Nephron (organoid): ENCODE data around the gene THUMPD3.

Experiments used
- H3K27ac Mint-ChIP-seq, 3 experiments: 2 replicates each; pipeline ENCODE4 v1.8.0; 2020; ENCODE audit warnings: mixed read lengths in 3 of 3, mild to moderate bottlenecking in 2 of 3, moderate library complexity in 1 of 3
- H3K27me3 Mint-ChIP-seq: 2 replicates; pipeline ENCODE4 v1.8.0; 2021; ENCODE audit warnings: low read depth, mild to moderate bottlenecking, moderate library complexity, mixed read lengths
- H3K36me3 Mint-ChIP-seq: 2 replicates; pipeline ENCODE4 v1.8.0; 2020; ENCODE audit warnings: low read depth, mixed read lengths
- H3K4me1 Mint-ChIP-seq: 2 replicates; pipeline ENCODE4 v1.8.0; 2020; ENCODE audit warnings: mixed read lengths
- H3K4me3 Mint-ChIP-seq, 3 experiments: 2 replicates each; pipeline ENCODE4 v1.8.0; 2020; ENCODE audit warnings: mild to moderate bottlenecking in 3 of 3, mixed read lengths in 3 of 3, moderate library complexity in 2 of 3
- H3K9me3 Mint-ChIP-seq: 2 replicates; pipeline ENCODE4 v1.8.0; 2020; ENCODE audit warnings: mixed read lengths
- TF ChIP-seq, protein P1 (sequence below), 3 experiments: fragments of 200-600 bp; sonication (generic); IDR thresholded peaks; one replicate each; pipeline ENCODE4 v1.5.0; 2021; ENCODE audit warnings: antibody characterized with exemption in 3 of 3; ENCODE audit not compliant: unreplicated experiment in 3 of 3

Gene THUMPD3

DNA sequence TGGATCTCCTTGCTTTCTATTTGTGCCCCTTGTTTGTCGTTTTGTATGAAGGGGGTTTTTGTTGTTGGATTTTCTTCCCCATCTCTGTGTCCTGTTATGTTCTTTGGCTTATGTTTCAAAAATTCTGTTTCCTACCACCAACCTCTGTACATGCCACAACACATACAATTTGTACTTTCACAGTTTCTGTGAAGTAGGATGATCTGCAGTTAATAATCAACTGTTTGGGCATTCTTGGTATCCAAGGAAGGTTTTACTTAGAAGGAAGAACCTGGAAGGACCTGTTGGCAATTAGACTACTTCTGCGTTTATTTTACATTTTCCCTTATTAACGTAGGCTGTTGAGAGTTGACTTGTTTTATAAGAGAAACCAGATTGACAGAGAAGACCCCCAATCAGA is 42.9 kb downstream of the THUMPD3 start:
- peaks cover 74% of the 10 kb centered on the region for H3K4me1 Mint-ChIP-seq
- H3K27ac Mint-ChIP-seq = peak overlapping the region; percentile 31 to 70 (median 57)
- H3K36me3 Mint-ChIP-seq = peaks cover 34% of the 10 kb centered on the region
- TF ChIP-seq, protein P1, sequence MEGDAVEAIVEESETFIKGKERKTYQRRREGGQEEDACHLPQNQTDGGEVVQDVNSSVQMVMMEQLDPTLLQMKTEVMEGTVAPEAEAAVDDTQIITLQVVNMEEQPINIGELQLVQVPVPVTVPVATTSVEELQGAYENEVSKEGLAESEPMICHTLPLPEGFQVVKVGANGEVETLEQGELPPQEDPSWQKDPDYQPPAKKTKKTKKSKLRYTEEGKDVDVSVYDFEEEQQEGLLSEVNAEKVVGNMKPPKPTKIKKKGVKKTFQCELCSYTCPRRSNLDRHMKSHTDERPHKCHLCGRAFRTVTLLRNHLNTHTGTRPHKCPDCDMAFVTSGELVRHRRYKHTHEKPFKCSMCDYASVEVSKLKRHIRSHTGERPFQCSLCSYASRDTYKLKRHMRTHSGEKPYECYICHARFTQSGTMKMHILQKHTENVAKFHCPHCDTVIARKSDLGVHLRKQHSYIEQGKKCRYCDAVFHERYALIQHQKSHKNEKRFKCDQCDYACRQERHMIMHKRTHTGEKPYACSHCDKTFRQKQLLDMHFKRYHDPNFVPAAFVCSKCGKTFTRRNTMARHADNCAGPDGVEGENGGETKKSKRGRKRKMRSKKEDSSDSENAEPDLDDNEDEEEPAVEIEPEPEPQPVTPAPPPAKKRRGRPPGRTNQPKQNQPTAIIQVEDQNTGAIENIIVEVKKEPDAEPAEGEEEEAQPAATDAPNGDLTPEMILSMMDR (IDR thresholded peaks at IDR 0.05; ENCODE audit: unreplicated experiment in 3 of 3) = no peak
- H3K4me3 Mint-ChIP-seq = peak overlapping the region; percentile 18 to 35 (median 35)
- H3K9me3 Mint-ChIP-seq = peaks cover 7% of the 10 kb centered on the region
- H3K27me3 Mint-ChIP-seq = no peaks in the 10 kb centered on the region

- Mint-ChIP-seq H3K27me3 (no peaks in the 10 kb centered on the region), H3K9me3 (peaks cover 7% of the 10 kb centered on the region), H3K4me1 (peaks cover 61% of the 10 kb centered on the region), H3K27ac (no peak overlapping the region), H3K36me3 (peaks cover 34% of the 10 kb centered on the region), H3K4me3 (no peak overlapping the region)
- TF ChIP-seq, protein P1 (IDR thresholded peaks at IDR 0.05; ENCODE audit: unreplicated experiment in 3 of 3) = no peak
Measured at GRCh38 chr3:9406856-9407626, 44.2 kb downstream of the THUMPD3 start.

GRCh38 chr3:9408061-9408460 is 45.2 kb downstream of the THUMPD3 start:
- Mint-ChIP-seq H3K4me1 (peaks cover 51% of the 10 kb centered on the region), H3K4me3 (no peak overlapping the region), H3K27me3 (no peaks in the 10 kb centered on the region), H3K9me3 (peaks cover 7% of the 10 kb centered on the region), H3K27ac (peak overlapping the region in 1 of 3 experiments; percentile 40), H3K36me3 (peaks cover 35% of the 10 kb centered on the region)
- TF ChIP-seq, protein P1 (IDR thresholded peaks at IDR 0.05; ENCODE audit: unreplicated experiment in 3 of 3) = no peak

- H3K9me3 Mint-ChIP-seq = peaks cover 7% of the 10 kb centered on the region
- TF ChIP-seq, protein P1 (IDR thresholded peaks at IDR 0.05; ENCODE audit: unreplicated experiment in 3 of 3) = no peak
- H3K36me3 Mint-ChIP-seq = peaks cover 40% of the 10 kb centered on the region
- H3K27ac Mint-ChIP-seq = peak overlapping the region; percentile 40 to 53 (median 43)
- no peaks in the 10 kb centered on the region for H3K27me3 Mint-ChIP-seq
- H3K4me3 Mint-ChIP-seq = no peak overlapping the region
- peaks cover 47% of the 10 kb centered on the region for H3K4me1 Mint-ChIP-seq
Measured at GRCh38 chr3:9408546-9408945, 45.7 kb downstream of the THUMPD3 start.

DNA sequence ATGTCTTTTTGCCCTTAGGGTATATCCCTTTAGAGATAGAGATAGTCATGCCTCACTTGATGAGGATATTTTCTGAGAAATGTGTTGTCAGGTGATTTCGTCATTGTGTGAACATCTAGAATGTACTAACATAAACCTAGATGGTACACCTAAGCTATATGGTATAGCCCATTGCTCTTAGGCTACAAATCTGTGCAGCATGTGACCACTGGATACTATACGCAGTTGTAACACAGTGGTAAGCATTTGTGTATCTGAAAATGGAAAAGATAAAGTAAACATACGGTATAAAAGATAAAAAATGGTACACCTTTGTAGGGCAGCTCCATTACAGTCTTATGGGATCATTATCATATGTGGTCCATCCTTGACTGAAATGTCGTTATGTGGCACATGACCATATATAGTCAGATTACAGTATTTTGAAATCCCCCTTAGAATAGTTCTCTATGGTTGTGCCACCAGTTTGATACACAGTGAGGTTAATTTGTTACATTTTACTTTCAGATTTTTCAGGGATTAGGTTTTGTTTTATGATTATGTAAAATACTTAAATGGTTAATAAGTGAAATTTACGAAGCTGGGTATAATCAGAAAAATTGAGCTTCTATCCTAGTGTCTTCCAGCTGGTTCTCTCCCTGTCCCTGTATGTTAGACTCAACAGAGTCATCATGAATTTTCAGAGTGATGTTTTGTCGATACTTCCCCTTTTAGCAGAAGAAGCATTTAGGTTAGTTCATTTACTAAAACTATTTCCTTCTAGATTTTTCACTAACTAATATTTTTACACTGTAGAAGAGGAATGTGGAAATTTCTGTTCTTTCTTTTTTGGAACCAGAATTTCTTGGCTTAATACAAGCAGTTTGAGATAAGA is 47.4 kb downstream of the THUMPD3 start:
- H3K36me3 Mint-ChIP-seq = peaks cover 44% of the 10 kb centered on the region
- H3K4me1 Mint-ChIP-seq = peaks cover 38% of the 10 kb centered on the region
- peak overlapping the region in 1 of 3 experiments; percentile 46 for H3K27ac Mint-ChIP-seq
- no peak overlapping the region for H3K4me3 Mint-ChIP-seq
- H3K27me3 Mint-ChIP-seq = no peaks in the 10 kb centered on the region
- TF ChIP-seq, protein P1 (IDR thresholded peaks at IDR 0.05; ENCODE audit: unreplicated experiment in 3 of 3) = no peak
- H3K9me3 Mint-ChIP-seq = peaks cover 7% of the 10 kb centered on the region
